ENCODE results near the gene RNPS1. TPM values are rescaled to one million over a fixed set of nuclear protein-coding genes. Genes with fewer than 3 reads are reported as not detected.

The RNPS1 gene
- total and polyA plus RNA-seq, 9 of the 15 experiments (the other 6 are each of a cell fraction or from before 2014, with no cell fraction given): 44.9 to 338 (median 202) TPM

- 0 out of 2 replicates have a peak, but pooled peaks have one; percentile 10 for TF ChIP-seq SMARCE1 (IDR thresholded peaks at IDR 0.05)
- peak in 1 of 2 experiments; percentile 26; a peak in 1 of 4 replicates for TF ChIP-seq RCOR1 (IDR thresholded peaks at IDR 0.05; ENCODE audit: borderline replicate concordance in 1 of 2, low read depth in 2 of 2, low read length in 2 of 2)
- TF ChIP-seq NR2F6 (CRISPR knock-in tag; IDR thresholded peaks at IDR 0.05): no peak
- TF ChIP-seq ZNF274 (IDR thresholded peaks at IDR 0.05; ENCODE audit: borderline replicate concordance, low read depth, low read length): 0 out of 2 replicates have a peak, but pooled peaks have one; percentile 20
- peak in 1 of 2 experiments; percentile 47; a peak in 1 of 4 replicates for TF ChIP-seq SRF (CRISPR knock-in tag; IDR thresholded peaks at IDR 0.05)
- no peak for TF ChIP-seq E2F3 (CRISPR knock-in tag; IDR thresholded peaks at IDR 0.05)
- peak; percentile 42 for TF ChIP-seq CHD4 (IDR thresholded peaks at IDR 0.05; ENCODE audit: insufficient read depth, insufficient replicate concordance, low read depth, low read length, poor library complexity, severe bottlenecking)
Measured at GRCh38 chr16:2223942-2224486, 43.9 kb downstream of the RNPS1 start (continued).

- peak within 1 kb of the TSS; percentile 77 for H3K4me2 ChIP-seq (ENCODE audit: insufficient read depth, low read length)
- H3K9ac ChIP-seq (ENCODE audit: insufficient read depth in 1 of 2, low read depth in 2 of 2, low read length in 2 of 2): peak within 1 kb of the TSS; percentile 91 to 98
- no TSS peak for BruUV-seq (replicated peaks)
- FAIRE-seq (peak; percentile 96), DNase-seq (ENCODE audit: extremely low read depth in 1 of 4, low spot score in 3 of 4) (peak; percentile 94 to 100 (median 96)), ATAC-seq (peak; percentile 94)
- H3K36me3 ChIP-seq (ENCODE audit: control insufficient read depth, insufficient read depth, low read length): peaks cover 32% of the 10 kb centered on the region; the same call in 1 of the 3 replicates
- intact Hi-C loops (cut with micrococcal nuclease) (loop anchor here (1.0 kb wide), 1 partner anchor 28 kb away; the partner anchor contains the start of gene ECI1), in situ Hi-C loops (cut with MboI) (no loop called here)
- ChIA-PET CTCF (ENCODE audit: low intra/inter-chr PET ratio) (no interaction called here), POLR2A (interaction anchor here (0.6 to 5.0 kb wide), 9 partner anchors 9 to 259 kb away, joined by 3 to 29 read pairs (median 5); partner anchors contain the start of genes BRICD5, ECI1, PGP and RPS2)
- H3K9me3 ChIP-seq (replicated peaks; ENCODE audit: control insufficient read depth, insufficient read depth, low read depth, low read length): no peaks in the 10 kb centered on the region
- WGBS (ENCODE audit: insufficient coverage, low coverage, missing lambda C conversion rate): under 1% methylated on average over 46 of the region's 82 CpGs
- peaks cover 47% of the 10 kb centered on the region for H3K79me2 ChIP-seq (ENCODE audit: control insufficient read depth, insufficient read depth, low read length)
- peak within 1 kb of the TSS; percentile 83 for H2AFZ ChIP-seq (ENCODE audit: low read depth, low read length)
- no peaks in the 10 kb centered on the region for H3K9me1 ChIP-seq (ENCODE audit: control insufficient read depth, insufficient read depth, low read length)
- H3K27me3 ChIP-seq (ENCODE audit: control insufficient read depth in 2 of 2, insufficient read depth in 2 of 2, low read length in 2 of 2): no peaks in the 10 kb centered on the region
- H3K4me1 ChIP-seq (replicated peaks in 1 of 2; ENCODE audit: control insufficient read depth in 2 of 2, insufficient read depth in 2 of 2, low read length in 2 of 2): peaks cover 11 to 59% of the 10 kb centered on the region in 2 experiments; a peak in 3 of 5 replicates
- H3K27ac ChIP-seq (ENCODE audit: extremely low read depth, low read depth, low read length): peak within 1 kb of the TSS; percentile 82
- peaks cover 11% of the 10 kb centered on the region for H4K20me1 ChIP-seq (replicated peaks; ENCODE audit: control insufficient read depth, insufficient read depth, low read length)
- peak within 1 kb of the TSS; percentile 87 for H3K4me3 ChIP-seq
- peak; percentile 79; the same call in 1 of the 2 replicates for TF ChIP-seq ZNF609 (CRISPR knock-in tag; IDR thresholded peaks at IDR 0.05; ENCODE audit: borderline replicate concordance)
- no peak for TF ChIP-seq HNRNPK (IDR thresholded peaks at IDR 0.05; ENCODE audit: low read depth, low read length, poor library complexity, severe bottlenecking)
- TF ChIP-seq CBX8 (IDR thresholded peaks at IDR 0.05; ENCODE audit: borderline replicate concordance, extremely low read depth, low read depth, low read length, poor library complexity, severe bottlenecking): no peak
Measured at GRCh38 chr16:2223221-2223941, 44.5 kb downstream of the RNPS1 start, which contains the start of gene E4F1. TSS of gene E4F1 (plus strand) at chr16:2223591. CDS start at chr16:2223614, 23 bp downstream.

All from K562 (cell line).